ENCODE results near the gene FBXW4. TPM values are rescaled to one million over a fixed set of nuclear protein-coding genes. Genes with fewer than 3 reads are reported as not detected.

The FBXW4 gene
- total and polyA plus RNA-seq, 8 donors: 36.6 to 95.3 (median 42.6) TPM

DNA sequence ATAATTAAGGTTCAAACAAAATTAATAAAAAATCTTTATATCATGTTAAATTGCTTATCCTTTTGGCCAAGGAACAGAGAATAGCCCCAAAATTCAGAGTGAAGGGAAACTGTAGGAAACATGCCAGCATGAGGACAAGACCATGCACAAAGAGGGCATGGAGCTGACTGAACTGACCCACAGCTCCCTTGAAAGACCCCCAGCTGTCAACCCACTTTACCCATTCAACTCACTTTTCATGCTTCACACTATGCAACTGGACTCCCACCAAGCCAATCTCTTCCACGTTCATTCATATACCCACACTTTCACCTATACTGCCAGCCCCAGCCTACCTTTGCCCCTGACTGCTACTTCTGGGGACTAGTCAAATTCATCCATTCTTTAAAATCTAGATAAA, 10.2 kb downstream of the FBXW4 start:
- peaks cover 0 to 6% (median 0%) of the 10 kb centered on the region in 4 donors for H3K36me3 ChIP-seq
- no peaks in the 10 kb centered on the region for H3K27me3 ChIP-seq
- DNase-seq: no peak
- intact Hi-C loops (cut with DNase I; ENCODE audit: low total_unique reads): no loop called here
- 79 to 100% (median 90%) methylated on average over 1 of the region's 1 CpG for WGBS, 5 donors
- no peak overlapping the region for H3K27ac ChIP-seq
- peaks cover 7 to 79% (median 37%) of the 10 kb centered on the region in 4 donors for H3K4me1 ChIP-seq
- no peaks in the 10 kb centered on the region for H3K9me3 ChIP-seq
- H3K4me3 ChIP-seq: no peak overlapping the region
- TF ChIP-seq POLR2AphosphoS5 (IDR thresholded peaks at IDR 0.05) (no peak), POLR2A (IDR thresholded peaks at IDR 0.05) (no peak), EP300 (IDR thresholded peaks at IDR 0.05) (no peak)
- TF ChIP-seq, protein P1, sequence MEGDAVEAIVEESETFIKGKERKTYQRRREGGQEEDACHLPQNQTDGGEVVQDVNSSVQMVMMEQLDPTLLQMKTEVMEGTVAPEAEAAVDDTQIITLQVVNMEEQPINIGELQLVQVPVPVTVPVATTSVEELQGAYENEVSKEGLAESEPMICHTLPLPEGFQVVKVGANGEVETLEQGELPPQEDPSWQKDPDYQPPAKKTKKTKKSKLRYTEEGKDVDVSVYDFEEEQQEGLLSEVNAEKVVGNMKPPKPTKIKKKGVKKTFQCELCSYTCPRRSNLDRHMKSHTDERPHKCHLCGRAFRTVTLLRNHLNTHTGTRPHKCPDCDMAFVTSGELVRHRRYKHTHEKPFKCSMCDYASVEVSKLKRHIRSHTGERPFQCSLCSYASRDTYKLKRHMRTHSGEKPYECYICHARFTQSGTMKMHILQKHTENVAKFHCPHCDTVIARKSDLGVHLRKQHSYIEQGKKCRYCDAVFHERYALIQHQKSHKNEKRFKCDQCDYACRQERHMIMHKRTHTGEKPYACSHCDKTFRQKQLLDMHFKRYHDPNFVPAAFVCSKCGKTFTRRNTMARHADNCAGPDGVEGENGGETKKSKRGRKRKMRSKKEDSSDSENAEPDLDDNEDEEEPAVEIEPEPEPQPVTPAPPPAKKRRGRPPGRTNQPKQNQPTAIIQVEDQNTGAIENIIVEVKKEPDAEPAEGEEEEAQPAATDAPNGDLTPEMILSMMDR (IDR thresholded peaks at IDR 0.05): no peak

DNA sequence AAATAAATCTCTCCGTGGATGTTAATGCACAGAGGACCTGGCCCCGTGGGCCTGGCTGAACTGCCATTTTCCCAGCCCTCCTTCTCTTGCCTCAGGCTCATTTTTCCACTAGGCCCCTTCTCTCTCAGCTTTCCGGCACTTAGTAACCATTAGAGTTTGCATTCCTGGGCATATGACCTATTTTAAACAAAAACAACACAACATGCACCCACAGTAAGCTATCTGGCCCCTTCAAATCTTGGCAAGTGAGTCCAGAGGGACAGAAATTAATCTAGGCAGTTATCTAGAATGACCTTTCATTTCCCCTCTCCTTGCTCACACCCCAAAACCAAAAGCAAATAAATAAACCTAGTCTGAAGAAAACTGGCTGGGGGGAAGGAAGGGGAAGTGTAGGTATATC, 11.7 kb downstream of the FBXW4 start:
- H3K27ac ChIP-seq: peak overlapping the region in 1 of 5 donors; percentile 43
- H3K4me1 ChIP-seq: peaks cover 7 to 81% (median 36%) of the 10 kb centered on the region in 4 donors

DNA sequence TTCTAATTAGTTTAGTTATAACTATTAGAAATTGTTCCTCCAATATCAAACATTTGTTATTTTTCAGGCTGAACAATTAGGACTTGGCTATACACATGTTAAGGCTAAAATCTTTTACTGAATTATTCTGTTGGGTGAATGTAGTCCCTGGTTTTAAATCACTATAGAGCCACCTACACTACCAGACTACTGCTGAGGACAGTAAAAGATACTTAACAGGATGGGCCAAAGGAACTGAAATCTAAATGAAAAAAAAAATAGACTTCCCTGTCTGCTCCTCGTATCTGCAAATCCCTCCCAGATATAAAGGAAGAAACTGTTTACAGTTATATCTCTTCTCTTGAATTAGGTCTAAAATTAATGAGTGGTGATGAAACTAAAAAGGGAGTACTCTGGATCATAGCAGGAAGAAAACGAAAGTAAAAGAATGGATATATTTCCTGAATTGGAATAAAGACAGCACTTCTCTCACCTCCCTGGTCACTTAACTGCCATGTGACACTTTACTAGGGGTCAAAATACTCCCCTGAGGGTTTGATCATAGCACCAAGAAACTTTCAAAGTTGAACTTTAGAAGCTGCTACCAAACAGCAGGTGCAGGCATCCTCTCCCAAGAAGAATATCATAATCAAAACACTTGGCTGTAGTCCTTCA, 12.7 kb downstream of the FBXW4 start:
- Histone ChIP-seq H3K27ac (peak overlapping the region in 2 of 5 donors; percentile 18 to 43), H3K4me3 (peak overlapping the region in 1 of 4 donors; percentile 22), H3K36me3 (peaks cover 0 to 3% (median 0%) of the 10 kb centered on the region in 4 donors), H3K27me3 (no peaks in the 10 kb centered on the region), H3K9me3 (no peaks in the 10 kb centered on the region), H3K4me1 (peaks cover 7 to 78% (median 34%) of the 10 kb centered on the region in 4 donors)
- intact Hi-C loops (cut with DNase I; ENCODE audit: low total_unique reads): no loop called here
- DNase-seq: peak in 1 of 2 donors; percentile 13
- TF ChIP-seq POLR2AphosphoS5 (IDR thresholded peaks at IDR 0.05): no peak
- no peak for TF ChIP-seq POLR2A (IDR thresholded peaks at IDR 0.05)
- TF ChIP-seq, protein P1 (IDR thresholded peaks at IDR 0.05): no peak
- no peak for TF ChIP-seq EP300 (IDR thresholded peaks at IDR 0.05)
- WGBS, 5 donors: 7 to 25% (median 20%) methylated on average over 2 of the region's 2 CpGs

More for the DNA sequence above, 11.7 kb downstream of the FBXW4 start:
- no peak overlapping the region for H3K4me3 ChIP-seq
- no peaks in the 10 kb centered on the region for H3K9me3 ChIP-seq
- WGBS, 5 donors: 78 to 93% (median 87%) methylated on average over 3 of the region's 3 CpGs
- intact Hi-C loops (cut with DNase I; ENCODE audit: low total_unique reads): no loop called here
- peaks cover 0 to 6% (median 0%) of the 10 kb centered on the region in 4 donors for H3K36me3 ChIP-seq
- no peaks in the 10 kb centered on the region for H3K27me3 ChIP-seq
- TF ChIP-seq POLR2A (IDR thresholded peaks at IDR 0.05) (no peak), EP300 (IDR thresholded peaks at IDR 0.05) (no peak), POLR2AphosphoS5 (IDR thresholded peaks at IDR 0.05) (no peak)
- TF ChIP-seq, protein P1 (IDR thresholded peaks at IDR 0.05): no peak
- DNase-seq: no peak

DNA sequence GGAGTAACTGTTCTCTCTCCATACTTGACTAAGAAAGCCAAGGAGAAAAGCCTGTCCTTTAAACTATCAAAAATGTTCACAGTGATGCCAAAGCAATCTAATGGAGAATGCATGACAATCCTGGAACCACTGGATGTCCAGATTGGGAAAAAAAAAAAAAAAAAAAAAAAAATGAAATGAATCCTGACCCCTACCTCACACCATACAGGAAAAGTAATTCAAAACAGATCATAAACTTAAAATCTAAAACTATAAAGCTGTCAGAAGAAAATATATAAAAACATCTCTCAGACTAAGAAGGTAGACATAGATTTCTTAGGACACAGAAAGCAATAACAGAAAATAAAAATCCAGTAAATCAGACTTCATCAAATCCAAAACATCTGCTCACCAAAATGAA, 18.4 kb downstream of the FBXW4 start:
- no peaks in the 10 kb centered on the region for H3K9me3 ChIP-seq
- no peak overlapping the region for H3K4me3 ChIP-seq
- TF ChIP-seq, protein P1 (IDR thresholded peaks at IDR 0.05): no peak
- TF ChIP-seq POLR2A (IDR thresholded peaks at IDR 0.05): no peak
- TF ChIP-seq EP300 (IDR thresholded peaks at IDR 0.05): no peak
- no peak for TF ChIP-seq POLR2AphosphoS5 (IDR thresholded peaks at IDR 0.05)
- H3K27me3 ChIP-seq: no peaks in the 10 kb centered on the region
- intact Hi-C loops (cut with DNase I; ENCODE audit: low total_unique reads): no loop called here
- DNase-seq: no peak
- H3K36me3 ChIP-seq: peaks cover 22 to 57% (median 51%) of the 10 kb centered on the region in 4 donors
- H3K4me1 ChIP-seq: peaks cover 0 to 29% (median 7%) of the 10 kb centered on the region in 4 donors
- H3K27ac ChIP-seq: no peak overlapping the region

Data from stomach (tissue), 9 donors.